Activated CD8-positive, alpha-beta memory T cell treated with anti-CD3 and anti-CD28 coated beads, Interleukin-2, amount 50 U/mL, for 24 hours (primary cell): ENCODE measurements around the gene CCDC107.
"Not testable (repeated sequence)": the region's sequence is repeated elsewhere in the genome, so short reads cannot be mapped to it uniquely, and the experiment has no call there.

ENCODE experiments used
- DNase-seq: peaks from one replicate; pipeline ENCODE4 v3.0.0-alpha.2; 2020; ENCODE audit errors: extremely low read depth

CCDC107 gene

GRCh38 chr9:35658137-35658967 lies at the start of gene CCDC107:
CCDC107 (plus strand) TSS chr9:35658292; CDS start chr9:35658380, 88 bp downstream.
- DNase-seq = peak; percentile 55

DNA sequence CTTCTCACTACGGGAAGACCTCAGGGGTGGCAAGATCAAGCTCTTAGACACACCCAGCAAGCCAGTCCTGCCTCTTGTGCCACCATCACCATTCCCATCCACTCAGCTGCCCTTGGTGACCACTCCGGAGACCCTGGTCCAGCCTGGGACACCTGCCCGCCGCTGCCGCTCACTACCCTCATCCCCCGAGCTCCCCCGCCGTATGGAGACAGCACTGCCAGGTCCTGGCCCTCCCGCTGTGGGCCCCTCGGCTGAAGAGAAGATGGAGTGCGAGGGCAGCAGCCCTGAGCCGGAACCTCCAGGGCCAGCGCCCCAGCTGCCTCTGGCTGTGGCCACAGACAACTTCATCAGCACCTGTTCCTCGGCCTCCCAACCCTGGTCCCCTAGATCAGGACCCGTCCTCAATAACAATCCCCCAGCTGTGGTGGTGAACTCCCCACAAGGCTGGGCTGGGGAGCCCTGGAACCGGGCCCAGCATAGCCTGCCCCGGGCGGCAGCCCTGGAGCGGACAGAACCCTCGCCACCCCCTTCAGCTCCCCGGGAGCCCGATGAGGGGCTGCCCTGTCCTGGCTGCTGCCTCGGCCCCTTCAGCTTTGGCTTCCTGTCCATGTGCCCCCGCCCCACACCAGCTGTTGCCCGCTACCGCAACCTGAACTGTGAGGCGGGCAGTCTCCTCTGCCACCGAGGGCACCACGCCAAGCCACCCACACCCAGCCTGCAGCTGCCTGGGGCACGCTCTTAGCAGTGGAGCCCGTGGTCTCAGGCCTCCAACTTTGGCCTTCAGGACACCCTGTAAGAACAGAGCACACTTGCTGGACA lies 48.9 kb upstream of the CCDC107 start:
- no peak for DNase-seq

GRCh38 chr9:35609820-35610163 lies 48.3 kb upstream of the CCDC107 start:
- DNase-seq = no peak

DNA sequence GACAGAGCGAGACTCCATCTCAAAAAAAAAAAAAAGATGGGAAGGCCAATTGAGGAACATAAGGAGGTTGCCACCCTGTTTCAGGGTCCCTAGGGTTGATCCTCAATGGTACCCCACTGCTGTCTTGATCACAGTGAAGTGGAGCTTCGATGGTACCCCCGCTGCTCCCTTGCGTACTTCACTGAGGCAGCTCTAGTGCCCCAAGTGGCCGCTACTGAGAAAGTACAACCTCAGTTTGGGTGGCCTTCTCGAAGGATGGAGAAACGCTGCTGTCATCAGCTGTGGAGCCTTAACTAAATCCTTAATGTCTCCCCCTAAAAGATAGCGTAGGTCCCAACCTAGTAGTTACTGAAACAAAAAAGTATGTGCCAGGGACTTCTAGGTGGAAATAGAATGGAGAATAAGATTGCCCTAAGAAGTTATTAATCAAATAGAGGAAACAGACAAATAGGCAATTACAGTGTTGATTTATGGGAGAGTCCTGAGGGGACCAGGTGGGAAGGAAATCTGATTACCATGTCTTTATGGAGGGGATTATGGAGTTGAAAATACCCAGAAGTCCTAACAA lies 46.8 kb upstream of the CCDC107 start:
- no peak for DNase-seq

- not testable (repeated sequence) for DNase-seq
Measured at GRCh38 chr9:35612066-35612465, 46.0 kb upstream of the CCDC107 start.

DNA sequence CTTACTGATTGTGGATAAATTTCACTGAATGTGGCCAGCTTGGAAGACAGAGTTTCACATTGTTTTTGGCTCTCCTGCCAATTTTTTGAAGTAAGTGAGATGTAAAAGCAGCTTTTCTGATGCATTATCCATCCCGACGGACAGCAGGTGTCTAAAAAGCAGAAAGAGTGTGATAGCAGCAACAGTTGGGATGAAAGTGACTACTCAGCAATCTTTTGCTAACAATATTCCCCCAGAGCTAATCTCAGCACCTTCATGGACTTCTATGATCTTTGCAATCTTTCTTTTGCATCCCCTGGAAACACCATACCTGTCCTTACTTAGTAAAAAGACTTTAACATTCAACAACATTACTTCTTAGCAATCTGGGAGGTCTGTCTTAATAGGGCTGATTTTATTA lies 45.2 kb upstream of the CCDC107 start:
- DNase-seq = no peak

- DNase-seq = no peak
Measured at GRCh38 chr9:35615981-35616680, 42.0 kb upstream of the CCDC107 start.

GRCh38 chr9:35616681-35617459 lies 41.2 kb upstream of the CCDC107 start:
- peak; percentile 37 for DNase-seq

GRCh38 chr9:35617548-35617947 lies 40.5 kb upstream of the CCDC107 start:
- DNase-seq = no peak

- DNase-seq = no peak
Measured at GRCh38 chr9:35618325-35618727, 39.8 kb upstream of the CCDC107 start, which contains the start of gene CD72. CD72 (minus strand) TSS chr9:35618413; CDS start chr9:35618303, 110 bp downstream.

GRCh38 chr9:35618854-35619799 lies 39.0 kb upstream of the CCDC107 start:
- DNase-seq = no peak

DNA sequence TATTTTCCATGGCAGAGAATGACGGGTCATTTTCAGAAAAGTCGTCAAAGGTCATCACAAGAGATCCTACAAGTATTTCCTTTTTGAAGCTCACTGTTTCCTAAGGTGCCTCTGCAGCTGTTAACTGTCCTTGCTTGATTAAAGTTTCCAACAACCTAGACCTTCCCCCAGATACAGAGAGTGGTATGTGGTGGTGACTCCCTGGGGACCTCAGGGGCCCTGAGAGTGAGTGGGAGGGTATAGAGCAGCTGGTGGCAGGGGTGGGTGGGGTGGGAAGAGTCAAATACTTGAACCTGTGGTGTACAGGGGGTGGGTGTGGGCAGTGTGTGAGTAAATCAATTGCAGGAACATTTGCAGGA lies 38.3 kb upstream of the CCDC107 start:
- DNase-seq = no peak

DNA sequence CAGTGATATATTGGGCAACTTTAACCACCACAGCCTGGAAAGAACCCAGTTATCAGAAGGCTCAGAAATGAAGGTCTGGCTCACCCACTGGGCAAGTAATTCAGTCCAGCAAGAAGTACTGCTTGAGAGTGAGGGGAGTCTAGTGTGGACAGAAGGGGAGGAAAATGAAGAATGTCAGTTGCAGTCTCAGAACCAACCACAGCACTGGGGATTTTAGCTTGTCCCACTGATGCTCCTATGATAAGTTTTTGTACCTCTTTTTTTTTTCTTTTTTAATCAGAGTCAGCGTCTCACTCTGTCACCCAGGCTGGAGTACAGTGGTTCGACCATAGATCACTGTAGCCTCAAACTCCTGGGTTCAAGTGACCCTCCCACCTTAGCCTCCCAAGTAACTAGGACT lies 30.5 kb upstream of the CCDC107 start:
- no peak for DNase-seq

- no peak for DNase-seq
Measured at GRCh38 chr9:35628389-35628991, 29.6 kb upstream of the CCDC107 start.

GRCh38 chr9:35629597-35629996 lies 28.5 kb upstream of the CCDC107 start:
- no peak for DNase-seq

- DNase-seq = no peak
Measured at GRCh38 chr9:35635730-35636129, 22.4 kb upstream of the CCDC107 start.

GRCh38 chr9:35636135-35636876 lies 21.8 kb upstream of the CCDC107 start:
- DNase-seq = no peak

DNA sequence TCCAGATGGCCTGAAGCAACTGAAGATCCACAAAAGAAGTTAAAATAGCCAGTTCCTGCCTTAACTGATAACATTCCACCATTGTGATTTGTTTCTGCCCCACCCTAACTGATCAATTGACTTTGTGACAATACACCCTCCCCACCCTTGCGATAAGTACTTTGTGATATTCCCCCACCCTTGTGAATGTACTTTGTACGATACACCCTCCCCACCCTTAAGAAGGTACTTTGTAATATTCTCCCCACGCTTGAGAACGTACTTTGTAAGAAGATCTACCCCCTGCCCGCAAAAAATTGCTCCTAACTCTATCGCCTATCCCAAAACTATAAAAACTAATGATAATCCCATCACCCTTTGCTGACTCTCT lies 21.2 kb upstream of the CCDC107 start:
- DNase-seq = not testable (repeated sequence)

DNA sequence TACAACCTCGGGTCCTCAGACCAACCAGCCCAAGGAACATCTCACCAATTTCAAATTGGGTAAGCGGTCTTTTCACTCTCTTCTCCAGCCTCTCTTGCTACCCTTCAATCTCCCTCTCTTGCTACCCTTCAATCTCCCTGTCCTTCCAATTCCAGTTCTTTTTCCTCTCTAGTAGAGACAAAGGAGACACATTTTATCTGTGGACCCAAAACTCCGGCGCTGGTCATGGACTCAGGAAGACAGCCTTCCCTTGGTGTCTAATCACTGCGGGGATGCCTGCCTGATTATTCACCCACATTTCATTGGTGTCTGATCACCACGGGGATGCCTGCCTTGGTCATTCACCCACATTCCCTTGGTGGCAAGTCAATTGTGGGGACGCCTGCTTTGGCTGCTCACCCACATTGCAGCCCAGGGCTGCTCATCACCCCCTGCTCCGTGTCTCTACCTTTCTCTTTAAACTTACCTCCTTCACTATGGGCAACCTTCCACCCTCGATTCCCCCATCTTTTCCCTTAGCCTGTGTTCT lies 20.6 kb upstream of the CCDC107 start:
- DNase-seq = not testable (repeated sequence)
